Activated T-cell treated with anti-CD3 and anti-CD28 coated beads for 48 hours (primary cell): ENCODE results near the gene ETFB.

Experiments used
- DNase-seq: peaks from one replicate; pipeline ENCODE4 v3.0.0-alpha.2; 2020; ENCODE audit warnings: low read depth

The ETFB gene

DNA sequence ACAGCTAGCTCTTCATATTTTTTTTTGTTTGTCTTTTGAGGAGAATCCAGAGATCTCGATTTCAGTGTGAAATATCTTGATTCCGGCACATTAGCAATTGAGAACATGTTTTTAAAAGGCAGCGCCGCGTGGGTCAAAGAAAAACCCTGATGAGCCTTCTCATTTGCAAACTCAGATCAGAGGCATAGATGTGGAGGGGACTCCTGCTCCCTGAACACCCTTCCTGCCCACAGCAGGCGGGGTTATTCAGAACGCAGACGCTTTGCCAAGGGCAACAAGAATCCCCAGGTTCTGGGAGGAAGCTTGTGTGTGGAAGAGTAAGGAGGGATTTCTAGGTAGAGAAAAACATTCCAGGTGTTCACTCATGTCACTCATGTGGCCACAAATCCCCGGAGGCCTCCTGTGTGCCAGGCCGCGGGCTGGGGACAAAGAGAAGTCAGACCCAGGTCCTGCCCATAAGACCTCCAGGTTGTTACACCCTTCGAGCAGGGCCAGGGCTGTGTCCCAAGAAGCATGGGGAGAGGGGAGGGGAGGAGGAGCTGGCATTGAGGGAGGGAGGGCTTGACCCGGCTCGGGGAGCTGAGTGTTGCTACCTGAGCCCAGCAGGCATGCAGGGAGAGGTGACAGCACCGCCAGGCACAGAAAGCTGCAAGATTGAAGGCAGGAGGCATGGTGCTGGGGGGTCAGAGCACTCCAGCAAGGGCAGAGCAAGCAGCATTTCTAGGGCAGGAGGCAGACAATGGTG, 70.6 kb downstream of the ETFB start:
- DNase-seq: no peak
